Measurements from ENCODE around the gene SRGAP2B.
"Not testable (repeated sequence)": the region's sequence is repeated elsewhere in the genome, so short reads cannot be mapped to it uniquely, and the experiment has no call there.

Gene SRGAP2B

GRCh38 chr1:145115587-145116493 is 20.7 kb upstream of the SRGAP2B start:
- H3K27me3 ChIP-seq (replicated peaks; ENCODE audit: control insufficient read depth, insufficient read depth, low read length); DNase-seq (ENCODE audit: low read depth); H3K9me3 ChIP-seq (ENCODE audit: control insufficient read depth, low read length); H3K36me3 ChIP-seq (ENCODE audit: control insufficient read depth, insufficient read depth, low read length, severe bottlenecking); H3K4me1 ChIP-seq (ENCODE audit: control insufficient read depth, insufficient read depth, low read length); H3K9ac ChIP-seq (ENCODE audit: low read length); H3K4me3 ChIP-seq (ENCODE audit: low read length): not testable (repeated sequence)

- H3K9me3 ChIP-seq (ENCODE audit: control insufficient read depth, low read length); H3K9ac ChIP-seq (ENCODE audit: low read length): not testable (repeated sequence)
Measured at GRCh38 chr1:145114560-145115057, 19.5 kb upstream of the SRGAP2B start.

GRCh38 chr1:145112703-145113102 is 17.6 kb upstream of the SRGAP2B start:
- not testable (repeated sequence) for H3K9me3 ChIP-seq (ENCODE audit: control insufficient read depth, low read length); DNase-seq (ENCODE audit: low read depth); H3K9ac ChIP-seq (ENCODE audit: low read length); H3K4me3 ChIP-seq (ENCODE audit: low read length); H3K27me3 ChIP-seq (replicated peaks; ENCODE audit: control insufficient read depth, insufficient read depth, low read length); H3K36me3 ChIP-seq (ENCODE audit: control insufficient read depth, insufficient read depth, low read length, severe bottlenecking); H3K4me1 ChIP-seq (ENCODE audit: control insufficient read depth, insufficient read depth, low read length)

More at GRCh38 chr1:145114560-145115057, 19.5 kb upstream of the SRGAP2B start:
- not testable (repeated sequence) for H3K36me3 ChIP-seq (ENCODE audit: control insufficient read depth, insufficient read depth, low read length, severe bottlenecking); DNase-seq (ENCODE audit: low read depth); H3K4me1 ChIP-seq (ENCODE audit: control insufficient read depth, insufficient read depth, low read length); H3K4me3 ChIP-seq (ENCODE audit: low read length); H3K27me3 ChIP-seq (replicated peaks; ENCODE audit: control insufficient read depth, insufficient read depth, low read length)

- not testable (repeated sequence) for H3K27me3 ChIP-seq (replicated peaks; ENCODE audit: control insufficient read depth, insufficient read depth, low read length); DNase-seq (ENCODE audit: low read depth); H3K9ac ChIP-seq (ENCODE audit: low read length); H3K36me3 ChIP-seq (ENCODE audit: control insufficient read depth, insufficient read depth, low read length, severe bottlenecking); H3K9me3 ChIP-seq (ENCODE audit: control insufficient read depth, low read length); H3K4me3 ChIP-seq (ENCODE audit: low read length); H3K4me1 ChIP-seq (ENCODE audit: control insufficient read depth, insufficient read depth, low read length)
Measured at GRCh38 chr1:145111674-145112073, 16.5 kb upstream of the SRGAP2B start.

- H3K4me1 ChIP-seq (ENCODE audit: control insufficient read depth, insufficient read depth, low read length); H3K27me3 ChIP-seq (replicated peaks; ENCODE audit: control insufficient read depth, insufficient read depth, low read length); H3K9me3 ChIP-seq (ENCODE audit: control insufficient read depth, low read length); H3K9ac ChIP-seq (ENCODE audit: low read length); DNase-seq (ENCODE audit: low read depth); H3K36me3 ChIP-seq (ENCODE audit: control insufficient read depth, insufficient read depth, low read length, severe bottlenecking); H3K4me3 ChIP-seq (ENCODE audit: low read length): not testable (repeated sequence)
Measured at GRCh38 chr1:145103294-145103693, 8.2 kb upstream of the SRGAP2B start.

GRCh38 chr1:145101725-145102124 is 6.6 kb upstream of the SRGAP2B start:
- H3K4me3 ChIP-seq (ENCODE audit: low read length); H3K27me3 ChIP-seq (replicated peaks; ENCODE audit: control insufficient read depth, insufficient read depth, low read length); DNase-seq (ENCODE audit: low read depth); H3K36me3 ChIP-seq (ENCODE audit: control insufficient read depth, insufficient read depth, low read length, severe bottlenecking); H3K9ac ChIP-seq (ENCODE audit: low read length); H3K9me3 ChIP-seq (ENCODE audit: control insufficient read depth, low read length); H3K4me1 ChIP-seq (ENCODE audit: control insufficient read depth, insufficient read depth, low read length): not testable (repeated sequence)

- H3K9ac ChIP-seq (ENCODE audit: low read length); H3K9me3 ChIP-seq (ENCODE audit: control insufficient read depth, low read length); H3K36me3 ChIP-seq (ENCODE audit: control insufficient read depth, insufficient read depth, low read length, severe bottlenecking); DNase-seq (ENCODE audit: low read depth); H3K27me3 ChIP-seq (replicated peaks; ENCODE audit: control insufficient read depth, insufficient read depth, low read length); H3K4me1 ChIP-seq (ENCODE audit: control insufficient read depth, insufficient read depth, low read length): not testable (repeated sequence)
- peak overlapping the region; percentile 61 for H3K4me3 ChIP-seq (ENCODE audit: low read length)
Measured at GRCh38 chr1:145094655-145095211, 395 bp downstream of the SRGAP2B start.

GRCh38 chr1:145093517-145094149 is 1.5 kb downstream of the SRGAP2B start:
- H3K27me3 ChIP-seq (replicated peaks; ENCODE audit: control insufficient read depth, insufficient read depth, low read length); H3K36me3 ChIP-seq (ENCODE audit: control insufficient read depth, insufficient read depth, low read length, severe bottlenecking); H3K4me1 ChIP-seq (ENCODE audit: control insufficient read depth, insufficient read depth, low read length); H3K9ac ChIP-seq (ENCODE audit: low read length); H3K9me3 ChIP-seq (ENCODE audit: control insufficient read depth, low read length): not testable (repeated sequence)
- peak; percentile 42 for DNase-seq (ENCODE audit: low read depth)
- H3K4me3 ChIP-seq (ENCODE audit: low read length): peak overlapping the region; percentile 52

- H3K9ac ChIP-seq (ENCODE audit: low read length); H3K4me1 ChIP-seq (ENCODE audit: control insufficient read depth, insufficient read depth, low read length); H3K27me3 ChIP-seq (replicated peaks; ENCODE audit: control insufficient read depth, insufficient read depth, low read length); DNase-seq (ENCODE audit: low read depth); H3K9me3 ChIP-seq (ENCODE audit: control insufficient read depth, low read length); H3K4me3 ChIP-seq (ENCODE audit: low read length); H3K36me3 ChIP-seq (ENCODE audit: control insufficient read depth, insufficient read depth, low read length, severe bottlenecking): not testable (repeated sequence)
Measured at GRCh38 chr1:145082483-145083255, 12.5 kb downstream of the SRGAP2B start.

- not testable (repeated sequence) for H3K36me3 ChIP-seq (ENCODE audit: control insufficient read depth, insufficient read depth, low read length, severe bottlenecking); H3K4me3 ChIP-seq (ENCODE audit: low read length); H3K9me3 ChIP-seq (ENCODE audit: control insufficient read depth, low read length); H3K4me1 ChIP-seq (ENCODE audit: control insufficient read depth, insufficient read depth, low read length); DNase-seq (ENCODE audit: low read depth); H3K27me3 ChIP-seq (replicated peaks; ENCODE audit: control insufficient read depth, insufficient read depth, low read length); H3K9ac ChIP-seq (ENCODE audit: low read length)
Measured at GRCh38 chr1:145080193-145080592, 14.9 kb downstream of the SRGAP2B start.

GRCh38 chr1:145079737-145080136 is 15.4 kb downstream of the SRGAP2B start:
- H3K9ac ChIP-seq (ENCODE audit: low read length); H3K36me3 ChIP-seq (ENCODE audit: control insufficient read depth, insufficient read depth, low read length, severe bottlenecking); DNase-seq (ENCODE audit: low read depth): not testable (repeated sequence)

More at GRCh38 chr1:145079737-145080136, 15.4 kb downstream of the SRGAP2B start:
- not testable (repeated sequence) for H3K27me3 ChIP-seq (replicated peaks; ENCODE audit: control insufficient read depth, insufficient read depth, low read length); H3K9me3 ChIP-seq (ENCODE audit: control insufficient read depth, low read length); H3K4me3 ChIP-seq (ENCODE audit: low read length); H3K4me1 ChIP-seq (ENCODE audit: control insufficient read depth, insufficient read depth, low read length)
